Small intestine (tissue), 7 donors: Measurements from ENCODE around the gene RIN2. TPM values are rescaled to one million over a fixed set of nuclear protein-coding genes. Genes with fewer than 3 reads are reported as not detected.
"Not testable (repeated sequence)": the region's sequence is repeated elsewhere in the genome, so short reads cannot be mapped to it uniquely, and the experiment has no call there.

ENCODE experiments used
- DNase-seq, 2 donors: peaks; one replicate each; pipeline versions ENCODE4 v3.0.0 to v3.0.0-alpha.2; 2013
- FAIRE-seq: peaks from 2 replicates; lab custom pipeline; 2012; peaks lifted over from hg19 to GRCh38; lab: Jason Lieb, UNC
- H3K27ac ChIP-seq, 3 donors: one replicate each; pipeline ENCODE4 v1.5.1; 2013; ENCODE audit warnings: low read length in 2 of 3, mild to moderate bottlenecking in 2 of 3, control low read depth in 1 of 3, inconsistent platforms in 1 of 3, low read depth in 1 of 3, moderate library complexity in 1 of 3
- H3K27me3 ChIP-seq, 3 donors: one replicate each; pipeline ENCODE4 v1.6.1; 2013; ENCODE audit warnings: low read length in 3 of 3, inconsistent platforms in 1 of 3; ENCODE audit not compliant: control insufficient read depth in 3 of 3, insufficient read depth in 3 of 3
- H3K36me3 ChIP-seq, 3 donors: one replicate each; pipeline ENCODE4 v1.6.1; 2013; ENCODE audit warnings: low read length in 3 of 3, inconsistent platforms in 1 of 3, low read depth in 1 of 3, mild to moderate bottlenecking in 1 of 3, moderate library complexity in 1 of 3; ENCODE audit not compliant: control insufficient read depth in 3 of 3, insufficient read depth in 2 of 3
- H3K4me1 ChIP-seq, 3 donors: one replicate each; pipeline ENCODE4 v1.6.1; 2013; ENCODE audit warnings: low read length in 2 of 3, inconsistent platforms in 1 of 3, low read depth in 1 of 3, mild to moderate bottlenecking in 1 of 3, moderate library complexity in 1 of 3; ENCODE audit not compliant: control insufficient read depth in 3 of 3, insufficient read depth in 2 of 3
- H3K4me3 ChIP-seq, 3 donors: one replicate each; pipeline ENCODE4 v1.5.1; 2013; ENCODE audit warnings: low read length in 3 of 3, control low read depth in 1 of 3, inconsistent platforms in 1 of 3, low read depth in 1 of 3, mild to moderate bottlenecking in 1 of 3, moderate library complexity in 1 of 3
- H3K9me3 ChIP-seq, 2 donors: one replicate each; pipeline ENCODE4 v1.6.1; 2013; ENCODE audit warnings: low read depth in 1 of 2, low read length in 1 of 2; ENCODE audit not compliant: control insufficient read depth in 2 of 2, insufficient read depth in 1 of 2
- WGBS, 3 donors: extraction: QIAGEN DNeasy Blood & Tissue Kit; methylation state at CpG; one replicate each; pipeline ENCODE4 v1.1.7; 2013; 5-methylcytosine and 5-hydroxymethylcytosine counted together
- polyA plus RNA-seq, 4 donors: library from polyadenylated mRNA; stranded (reverse) in 3 of 4; unstranded in 1 of 4; fragments of 200-250 nt in 3 of 4; fragments of 120-200 nt in 1 of 4; gene quantifications; one replicate each; pipeline versions ENCODE4 v1.2.1 to v1.2.3, GENCODE V29; 2013
- donor health status: healthy with polysubstance abuse.
- donor health status: control.
- donor health status: control.
- donor health status: Bipolar disorder and iron deficiency.
- donor health status: healthy.

Gene RIN2
- polyA plus RNA-seq, 4 donors, result 14.3 to 18.7 (median 17.0) TPM

DNA sequence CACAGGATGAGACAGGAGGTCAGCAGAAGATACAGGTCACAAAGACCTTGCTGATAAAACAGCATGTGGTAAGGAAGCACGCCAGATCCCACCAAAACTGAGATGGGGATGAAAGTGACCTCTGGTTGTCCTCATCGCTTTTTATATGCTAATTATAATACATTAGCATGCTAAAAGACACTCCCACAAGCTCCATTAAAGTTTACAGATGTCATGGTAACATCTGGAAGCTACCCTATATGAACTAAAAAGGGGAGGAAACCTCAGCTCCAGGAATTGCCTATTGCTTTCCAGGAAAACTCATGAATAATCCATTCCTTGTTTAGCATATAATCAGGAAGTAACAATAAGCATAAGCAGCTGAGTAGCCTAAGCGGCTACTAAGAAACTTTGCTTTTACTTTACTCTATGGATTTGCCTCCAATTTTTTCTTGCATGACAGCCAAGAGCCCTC lies 8.4 kb upstream of the RIN2 start:
- peaks cover 2 to 19% (median 7%) of the 10 kb centered on the region in 3 donors for H3K4me1 ChIP-seq
- peaks cover 0 to 3% of the 10 kb centered on the region in 2 donors for H3K9me3 ChIP-seq
- WGBS, 3 donors, result 50 to 74% (median 62%) methylated on average over 3 of the region's 3 CpGs
- no peak overlapping the region for H3K27ac ChIP-seq
- no peaks in the 10 kb centered on the region for H3K27me3 ChIP-seq
- FAIRE-seq, result no peak
- H3K36me3 ChIP-seq, result no peaks in the 10 kb centered on the region
- no peak overlapping the region for H3K4me3 ChIP-seq
- DNase-seq, result peak in 1 of 2 donors; percentile 36

DNA sequence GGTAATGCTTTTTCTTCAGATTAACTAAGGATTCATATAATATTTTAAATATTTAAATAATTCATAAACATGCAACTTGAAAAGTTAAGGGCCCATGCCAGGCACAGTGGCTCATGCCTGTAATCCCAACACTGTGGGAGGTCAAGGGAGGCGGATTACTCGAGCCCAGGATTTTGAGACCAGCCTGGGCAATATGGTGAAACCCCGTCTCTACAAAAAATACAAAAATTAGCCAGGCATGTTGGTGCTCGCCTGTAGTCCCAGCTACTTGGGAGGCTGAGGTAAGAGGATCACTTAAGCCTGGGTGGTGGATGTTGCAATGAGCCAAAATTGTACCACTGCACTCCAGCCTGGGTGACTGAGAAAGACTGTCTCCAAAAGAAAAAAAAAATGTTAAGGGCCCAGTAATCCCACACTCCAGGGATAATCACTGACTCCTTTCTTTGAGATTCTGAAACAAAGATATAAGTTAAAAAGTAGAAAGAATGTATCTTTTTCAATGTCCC lies 7.9 kb upstream of the RIN2 start:
- Histone ChIP-seq H3K4me3 (no peak overlapping the region), H3K9me3 (peaks cover 0 to 3% of the 10 kb centered on the region in 2 donors), H3K36me3 (no peaks in the 10 kb centered on the region), H3K27ac (peak overlapping the region in 1 of 3 donors; percentile 84), H3K27me3 (no peaks in the 10 kb centered on the region), H3K4me1 (peaks cover 2 to 19% (median 7%) of the 10 kb centered on the region in 3 donors)
- 75 to 91% (median 81%) methylated on average over 4 of the region's 4 CpGs for WGBS, 3 donors
- no peak for DNase-seq
- no peak for FAIRE-seq

DNA sequence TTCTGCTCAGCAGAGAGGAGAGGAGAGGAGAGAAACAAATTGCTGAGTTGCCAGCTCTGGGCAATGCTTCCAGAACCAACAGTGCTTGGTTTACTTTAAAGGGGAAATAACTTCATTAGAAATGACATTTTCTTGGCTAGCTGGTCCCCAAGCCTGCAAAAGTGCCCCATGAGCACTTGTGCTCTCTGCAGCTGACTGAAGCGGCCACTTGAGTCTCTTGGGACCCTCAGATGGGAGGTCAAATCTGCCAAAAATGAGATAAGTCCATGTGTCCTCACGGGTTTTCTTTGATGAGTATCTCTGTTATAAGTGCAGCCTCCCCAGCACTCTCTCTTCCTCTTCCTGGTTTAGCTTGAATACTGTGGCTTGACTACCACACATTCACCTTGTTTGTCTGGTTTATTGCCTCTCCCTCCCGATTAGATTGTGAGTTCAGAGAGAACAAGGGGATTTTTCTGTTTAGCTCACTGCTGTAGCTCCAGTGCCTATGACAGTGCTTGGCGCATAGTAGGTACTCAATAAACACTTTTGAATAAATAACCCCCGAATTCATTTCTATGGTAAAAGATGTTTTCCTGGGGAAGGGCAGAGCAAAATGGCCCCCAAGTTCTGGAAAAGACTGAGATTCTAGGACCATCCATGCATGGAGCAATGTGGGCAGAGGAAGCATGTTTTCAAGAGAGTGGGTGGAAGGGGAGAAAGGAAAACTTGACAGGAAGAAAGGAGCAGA lies 7.0 kb upstream of the RIN2 start:
- Histone ChIP-seq H3K36me3 (no peaks in the 10 kb centered on the region), H3K4me3 (peak overlapping the region in 1 of 3 donors; percentile 33), H3K27me3 (no peaks in the 10 kb centered on the region), H3K27ac (peak overlapping the region; percentile 66 to 90 (median 84)), H3K4me1 (peaks cover 2 to 19% (median 7%) of the 10 kb centered on the region in 3 donors), H3K9me3 (no peaks in the 10 kb centered on the region)
- DNase-seq (peak; percentile 71 to 88), FAIRE-seq (no peak)
- 10 to 36% (median 20%) methylated on average over 5 of the region's 5 CpGs for WGBS, 3 donors

DNA sequence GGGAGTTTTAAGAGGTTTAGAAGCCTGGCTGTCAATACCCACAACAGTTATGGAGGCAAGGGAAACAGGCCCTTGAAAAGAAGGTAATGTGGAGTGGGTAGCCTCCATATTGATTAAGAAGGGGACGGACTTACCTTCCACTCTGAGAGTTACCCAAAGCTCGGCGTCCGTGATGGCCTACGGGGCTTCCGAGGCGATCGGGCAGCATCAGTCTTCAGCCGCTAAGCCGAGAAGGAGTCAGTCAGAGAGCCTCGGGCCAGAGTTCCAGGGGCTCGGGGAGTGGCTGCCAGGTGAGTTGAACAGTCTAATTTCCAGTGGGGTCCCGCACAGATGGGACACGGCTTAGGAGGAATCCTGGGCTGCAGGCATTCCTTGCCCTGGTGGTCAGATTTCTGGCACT lies 3.9 kb upstream of the RIN2 start:
- WGBS, 3 donors, result 62 to 95% (median 69%) methylated on average over 10 to 14 of the region's 14 CpGs
- not testable (repeated sequence) for FAIRE-seq, H3K27me3 ChIP-seq, H3K36me3 ChIP-seq, H3K9me3 ChIP-seq, DNase-seq
- H3K27ac ChIP-seq, result peak overlapping the region in 1 of 3 donors; percentile 32
- H3K4me1 ChIP-seq, result peaks cover 2 to 27% (median 9%) of the 10 kb centered on the region in 3 donors
- peak overlapping the region in 1 of 3 donors; percentile 35 for H3K4me3 ChIP-seq

DNA sequence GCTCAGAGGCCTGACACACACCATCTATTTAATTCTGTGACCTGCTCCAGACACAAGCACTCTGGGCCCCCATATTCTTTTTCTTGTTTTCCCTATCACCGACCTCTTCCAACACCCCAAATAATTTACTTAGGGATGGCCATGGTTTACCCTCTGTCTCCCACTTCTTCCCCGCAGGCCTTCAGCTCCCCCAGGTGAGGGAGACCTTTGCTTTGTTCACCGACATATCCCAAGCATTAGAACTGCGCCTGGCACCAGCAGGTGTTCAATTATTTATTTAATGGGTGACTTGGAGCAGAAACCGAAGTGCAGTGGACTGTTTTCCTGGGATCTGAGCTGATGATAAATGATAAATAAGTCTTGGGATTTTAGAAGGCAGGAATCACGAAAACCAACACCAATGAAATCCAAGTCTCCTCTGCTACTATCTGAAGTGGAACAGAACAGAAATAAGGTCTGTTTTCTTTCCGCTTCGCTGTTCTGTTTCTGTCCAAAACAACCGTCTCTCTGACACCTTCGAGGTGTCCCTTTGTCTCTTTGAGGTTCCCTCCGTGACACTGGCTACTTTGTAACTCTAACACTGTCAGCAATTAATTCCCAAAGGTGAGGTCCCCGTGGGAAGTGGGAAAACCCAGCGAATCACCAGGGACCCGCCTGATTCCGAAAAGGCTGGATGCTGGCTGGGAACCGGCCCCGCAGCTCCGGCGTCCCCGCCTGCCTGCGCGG lies 1.1 kb upstream of the RIN2 start:
- peak overlapping the region; percentile 84 to 96 (median 85) for H3K27ac ChIP-seq
- no peaks in the 10 kb centered on the region for H3K9me3 ChIP-seq
- H3K4me1 ChIP-seq, result peaks cover 0 to 9% (median 2%) of the 10 kb centered on the region in 3 donors
- WGBS, 3 donors, result 5 to 19% (median 16%) methylated on average over 22 of the region's 22 CpGs
- FAIRE-seq, result no peak
- H3K27me3 ChIP-seq, result no peaks in the 10 kb centered on the region
- peak; percentile 41 to 50 for DNase-seq
- H3K36me3 ChIP-seq, result no peaks in the 10 kb centered on the region
- peak overlapping the region; percentile 48 to 64 (median 60) for H3K4me3 ChIP-seq

DNA sequence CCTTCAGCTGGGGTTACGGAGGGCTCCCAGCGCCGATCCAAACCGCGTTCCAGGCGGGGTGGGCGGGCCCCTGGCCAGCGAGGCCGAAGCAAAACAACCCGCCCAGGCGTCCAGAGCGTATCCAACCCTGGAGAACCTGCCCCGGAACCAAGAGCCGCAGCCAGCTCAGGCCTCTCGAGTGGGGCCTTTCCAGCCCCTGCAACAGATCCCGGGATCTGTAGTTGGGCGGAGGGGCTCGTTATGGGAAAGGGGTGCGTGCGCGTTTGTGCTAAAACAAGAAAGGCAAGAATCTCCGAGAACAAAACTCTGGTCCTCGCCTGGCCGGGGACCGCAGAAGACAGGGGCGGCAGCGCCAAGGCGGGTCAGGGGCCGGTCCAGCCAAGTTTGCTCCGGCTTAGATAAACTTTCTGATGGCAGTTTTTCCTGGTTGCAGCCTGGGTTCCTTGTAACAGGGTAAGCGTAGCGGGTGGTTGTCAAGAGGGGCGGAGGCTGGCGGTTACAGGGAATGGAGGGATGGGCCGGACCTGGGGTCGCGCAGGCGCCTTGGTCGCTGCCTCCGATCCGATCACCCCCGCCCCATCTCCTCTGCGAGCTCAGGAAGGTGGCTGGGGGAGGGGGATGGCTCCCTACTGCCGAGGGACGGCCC lies 448 bp upstream of the RIN2 start:
- peaks cover 0 to 9% (median 2%) of the 10 kb centered on the region in 3 donors for H3K4me1 ChIP-seq
- H3K27me3 ChIP-seq, result no peaks in the 10 kb centered on the region
- no peak for FAIRE-seq
- H3K9me3 ChIP-seq, result no peaks in the 10 kb centered on the region
- peak overlapping the region; percentile 84 to 96 (median 85) for H3K27ac ChIP-seq
- peak overlapping the region; percentile 48 to 64 (median 60) for H3K4me3 ChIP-seq
- H3K36me3 ChIP-seq, result no peaks in the 10 kb centered on the region
- 1 to 4% (median 1%) methylated on average over 42 to 45 of the region's 45 CpGs for WGBS, 3 donors
- peak; percentile 58 to 96 for DNase-seq

DNA sequence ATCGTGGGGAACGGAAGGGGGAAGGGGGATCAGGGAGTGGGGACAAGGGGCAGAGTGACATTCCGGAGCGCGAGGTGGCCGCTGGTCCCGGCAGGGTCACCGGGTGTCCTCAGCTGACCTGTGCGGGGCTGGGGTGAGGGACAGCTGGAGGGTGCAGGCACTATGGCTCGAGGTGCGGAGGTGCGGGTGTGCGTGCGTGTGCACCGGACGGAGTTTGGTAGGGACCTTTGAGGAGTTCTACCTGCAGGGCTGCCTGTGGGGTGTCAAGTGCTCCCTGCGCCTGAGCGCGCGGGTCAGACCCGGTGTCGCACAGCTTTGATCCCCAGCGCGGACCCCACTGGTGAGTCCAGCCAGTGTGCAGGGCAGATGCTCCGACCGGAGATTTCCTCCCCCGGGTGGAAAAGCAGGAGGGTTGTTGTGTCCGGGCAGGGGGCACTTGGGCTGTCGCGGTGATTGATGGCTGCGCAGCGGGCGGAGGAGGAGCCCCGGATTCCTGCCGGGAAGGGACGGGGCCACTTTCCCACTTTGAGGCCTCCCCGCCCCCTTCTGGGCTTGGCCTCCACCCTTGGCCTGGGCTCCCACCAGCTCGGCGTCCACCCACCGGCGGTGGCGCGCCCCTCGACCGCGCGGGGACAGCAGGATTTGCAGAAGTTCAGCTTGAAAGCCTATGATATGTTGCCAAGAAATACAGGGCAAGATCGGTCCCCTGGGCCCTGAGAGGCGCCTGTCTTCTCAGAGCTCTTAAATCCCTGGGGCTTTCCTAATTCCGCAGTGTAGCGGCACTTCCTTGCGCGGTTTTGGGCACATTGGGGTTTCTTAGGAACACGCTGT lies 658 bp downstream of the RIN2 start:
- Histone ChIP-seq H3K36me3 (peaks cover 0 to 2% (median 0%) of the 10 kb centered on the region in 3 donors), H3K4me1 (peaks cover 0 to 9% (median 4%) of the 10 kb centered on the region in 3 donors), H3K4me3 (peak overlapping the region; percentile 48 to 64 (median 60)), H3K27me3 (no peaks in the 10 kb centered on the region), H3K27ac (peak overlapping the region; percentile 84 to 96 (median 85)), H3K9me3 (no peaks in the 10 kb centered on the region)
- WGBS, 3 donors, result 2 to 5% (median 4%) methylated on average over 53 to 54 of the region's 54 CpGs
- FAIRE-seq, result no peak
- DNase-seq, result peak; percentile 56 to 80
